Right renal cortex interstitium (tissue), 3 donors: ENCODE data around the gene LZTS2. TPM values are rescaled to one million over a fixed set of nuclear protein-coding genes. Genes with fewer than 3 reads are reported as not detected.

Experiments used
- DNase-seq, 3 donors: peaks; one replicate each; pipeline ENCODE4 v3.0.0-alpha.2; 2013; ENCODE audit warnings: low read depth in 3 of 3, low spot score in 2 of 3
- polyA plus RNA-seq, 3 donors: library from polyadenylated mRNA; unstranded; fragments of 120-200 nt; gene quantifications; one replicate each; pipeline ENCODE4 v1.2.1, GENCODE V29; 2013; ENCODE audit not compliant: insufficient read length in 3 of 3

The LZTS2 gene
- polyA plus RNA-seq, 3 donors = 42.3 to 49.9 (median 47.3) TPM

DNA sequence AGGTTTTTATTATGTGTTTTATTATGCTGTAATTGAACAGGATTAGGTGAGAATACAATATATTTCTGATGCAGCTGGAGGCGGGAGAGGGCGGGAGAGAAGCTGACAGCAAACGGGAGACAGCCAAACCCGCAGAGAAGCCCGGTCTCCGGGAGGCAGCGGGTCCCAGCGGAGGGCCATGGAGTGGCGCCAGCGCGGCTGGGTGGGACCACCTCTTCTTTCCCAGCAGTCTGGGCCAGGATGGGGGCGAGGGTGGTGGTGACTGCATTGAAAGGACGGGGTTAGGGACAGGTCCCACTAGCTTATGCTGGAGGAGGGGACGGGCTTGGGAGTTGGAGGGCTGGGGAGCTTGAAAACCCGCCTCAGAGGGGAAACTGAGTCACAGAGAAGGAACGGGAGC lies 47.7 kb downstream of the LZTS2 start:
- DNase-seq = no peak

DNA sequence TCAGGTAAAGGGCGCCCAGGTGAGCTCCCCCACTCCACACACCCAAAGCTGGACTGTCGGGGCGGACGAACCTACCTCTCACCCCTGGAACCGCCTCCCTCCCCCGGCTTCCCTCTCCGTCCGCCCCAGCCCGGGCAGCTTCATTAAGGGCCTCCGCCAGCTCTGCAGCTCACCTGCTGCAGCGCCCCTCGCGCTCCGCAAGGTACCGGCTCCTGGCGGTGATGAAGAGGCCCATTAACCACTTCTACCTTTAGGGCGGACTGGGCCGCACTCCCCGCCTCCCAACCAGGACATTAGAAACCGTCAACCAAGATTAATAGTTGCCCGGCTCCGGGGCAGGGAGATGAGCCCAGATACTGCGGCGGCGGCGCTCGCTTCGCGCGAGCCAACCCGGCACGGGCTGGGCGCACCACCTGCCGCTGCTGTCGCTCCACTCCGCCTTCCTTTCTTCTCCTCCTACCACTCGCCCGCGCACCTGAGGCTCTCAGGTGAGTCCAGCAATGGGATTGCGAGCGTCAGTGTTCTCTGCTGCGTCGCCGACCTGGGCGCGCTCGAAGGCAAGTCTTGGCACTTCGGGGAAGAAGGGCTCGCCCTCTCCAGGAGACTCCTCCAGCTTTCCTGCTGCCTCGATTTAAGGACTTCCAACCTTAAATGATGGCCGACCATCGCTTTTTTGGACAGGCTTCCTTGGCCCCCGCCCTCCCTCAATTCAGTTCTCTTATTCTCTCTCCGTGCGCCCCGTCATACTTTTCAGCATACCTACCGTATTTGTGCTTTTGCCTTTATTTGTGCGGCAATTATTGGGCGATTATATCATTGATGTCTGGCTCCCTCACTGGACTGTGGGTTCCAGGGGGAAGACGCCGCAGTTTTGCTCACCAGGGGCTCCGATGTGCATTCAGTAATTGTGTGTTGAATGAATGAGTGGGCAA lies 48.6 kb downstream of the LZTS2 start:
- DNase-seq = no peak

GRCh38 chr10:101050208-101051069 lies 50.8 kb downstream of the LZTS2 start:
- no peak for DNase-seq

DNA sequence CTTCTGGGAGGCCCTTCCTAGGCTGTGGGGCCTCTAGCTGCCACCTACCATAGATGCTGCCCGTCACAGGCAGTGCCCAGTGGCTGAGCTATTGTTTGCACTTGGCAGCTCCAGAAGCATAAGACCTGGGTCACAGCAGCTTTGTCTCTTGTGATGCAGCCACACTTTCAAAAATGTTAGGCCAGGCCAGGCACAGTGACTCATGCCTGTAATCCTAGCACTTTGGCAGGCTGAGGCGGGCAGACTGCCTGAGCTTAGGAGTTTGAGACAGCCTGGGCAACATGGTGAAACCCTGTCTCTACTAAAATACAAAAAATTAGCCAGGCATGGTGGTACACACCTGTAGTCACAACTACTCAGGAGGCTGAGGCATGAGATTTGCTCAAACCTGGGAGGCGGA lies 52.7 kb downstream of the LZTS2 start:
- no peak for DNase-seq

GRCh38 chr10:101053516-101053915 lies 53.9 kb downstream of the LZTS2 start:
- DNase-seq = no peak

DNA sequence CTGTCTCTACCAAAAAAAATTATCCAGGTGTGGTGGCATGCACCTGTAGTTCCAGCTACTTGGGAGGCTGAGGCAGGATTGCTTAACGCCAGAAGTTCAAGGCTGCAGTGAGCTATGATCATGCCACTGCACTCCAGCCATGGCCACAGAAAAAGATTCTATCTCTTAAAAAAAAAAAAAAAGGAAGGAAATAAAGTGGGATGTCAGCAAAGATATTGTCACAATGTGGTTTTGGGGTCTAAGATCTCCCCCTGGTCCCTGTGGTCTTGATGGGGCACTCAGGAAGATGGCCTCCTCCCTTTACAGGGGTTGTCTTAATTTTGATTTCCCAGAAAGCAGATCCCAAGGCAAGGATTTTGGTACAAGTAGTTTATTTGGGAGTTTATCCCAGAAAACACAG lies 54.7 kb downstream of the LZTS2 start:
- no peak for DNase-seq

- no peak for DNase-seq
These were observed 55.3 kb downstream of the LZTS2 start for GRCh38 chr10:101054876-101055275.

DNA sequence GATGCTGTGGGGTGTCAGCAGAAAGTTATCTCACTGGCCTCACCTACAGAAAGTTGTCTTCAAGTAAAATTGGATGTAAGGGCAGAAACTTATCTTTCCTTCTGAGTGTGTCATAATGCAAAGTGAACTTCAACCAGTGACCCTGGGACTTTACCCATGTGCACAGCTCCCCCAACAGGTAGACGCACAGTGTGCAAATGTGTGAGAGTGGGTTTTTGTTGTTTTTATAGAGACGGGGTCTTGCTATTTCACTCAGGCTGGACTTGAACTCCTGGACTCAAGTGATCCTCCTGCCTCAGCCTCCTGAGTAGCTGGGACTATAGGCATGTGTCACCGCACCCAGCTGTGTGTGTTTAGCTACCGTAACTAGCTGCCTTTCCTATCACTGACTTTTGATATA lies 55.8 kb downstream of the LZTS2 start:
- DNase-seq = no peak

DNA sequence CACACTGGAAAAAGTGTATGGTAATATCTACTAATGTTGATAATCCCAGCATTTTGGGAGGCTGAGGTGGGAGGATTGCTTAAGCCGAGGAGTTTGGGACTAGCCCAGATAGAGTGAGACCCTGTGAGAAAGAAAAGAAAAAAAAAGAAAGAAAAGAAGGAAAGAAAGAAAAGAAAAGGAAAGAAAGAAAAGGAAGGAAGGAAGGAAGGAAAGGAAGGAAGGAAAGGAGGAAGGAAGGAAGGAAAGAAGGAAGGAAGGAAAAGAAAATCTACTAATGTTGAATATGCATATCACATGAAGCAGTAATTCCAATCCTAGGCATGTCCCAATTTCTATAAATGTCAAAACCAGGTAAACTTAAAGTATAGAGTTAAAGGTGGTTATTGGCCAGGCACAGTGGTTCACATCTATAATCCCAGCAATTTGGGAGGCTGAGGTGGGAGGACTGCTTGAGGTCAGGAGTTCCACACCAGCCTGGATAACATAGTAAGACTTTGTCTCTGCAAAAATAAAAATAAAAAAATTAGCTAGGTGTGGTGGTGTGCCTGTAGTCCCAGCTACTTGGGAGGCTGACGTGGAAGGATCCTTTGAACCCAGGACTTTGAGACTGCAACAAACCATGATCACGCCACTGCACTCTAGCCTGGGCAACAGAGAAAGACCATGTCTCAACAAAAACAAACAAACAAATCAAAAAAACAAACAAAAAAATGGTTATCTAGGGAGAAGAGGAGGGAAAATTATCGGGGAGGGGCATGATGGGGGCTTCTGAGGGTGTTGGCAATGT lies 57.0 kb downstream of the LZTS2 start:
- DNase-seq = no peak

Other genes starting within 250 kb of the LZTS2 start
- 10 to 100 TPM; 29.7 to 32.9 (median 30.9) TPM for gene SLF2, start 86.8 kb upstream of the LZTS2 start, polyA plus RNA-seq
- 10 to 100 TPM; 41.1 to 48.1 (median 43.6) TPM for gene SEMA4G, start 30.3 kb upstream of the LZTS2 start, polyA plus RNA-seq
- gene MRPL43, start 12.3 kb upstream of the LZTS2 start, polyA plus RNA-seq = 10 to 100 TPM; 86.9 to 95.2 (median 87.1) TPM
- 10 to 100 TPM; 16.3 to 18.6 (median 18.0) TPM for gene TWNK, start 12.3 kb upstream of the LZTS2 start, polyA plus RNA-seq
- 1 to 10 TPM; 1.2 to 1.9 (median 1.8) TPM for gene PDZD7, start 31.3 kb downstream of the LZTS2 start, polyA plus RNA-seq
- 10 to 100 TPM; 20.7 to 22.6 (median 22.3) TPM for gene SFXN3, start 31.4 kb downstream of the LZTS2 start, polyA plus RNA-seq
- 10 to 100 TPM in 2 of 3 donors, 1 to 10 TPM in 1; 9.5 to 11.0 (median 10.0) TPM for gene KAZALD1, start 62.2 kb downstream of the LZTS2 start, polyA plus RNA-seq
- gene TLX1, start 131.5 kb downstream of the LZTS2 start, polyA plus RNA-seq = under 1 TPM in 2 of 3 donors, not detected in 1; 0.06 to 0.07 TPM
- not detected for gene LBX1, start 229.7 kb downstream of the LZTS2 start, polyA plus RNA-seq